ELR (cell line): ENCODE results near the gene MBD4.
"Not testable (repeated sequence)": the region's sequence is repeated elsewhere in the genome, so short reads cannot be mapped to it uniquely, and the experiment has no call there.

Source experiments
- DNase-seq: peaks from one replicate; pipeline ENCODE4 v3.0.0-alpha.2; 2015; ENCODE audit warnings: low read depth

MBD4 gene

DNA sequence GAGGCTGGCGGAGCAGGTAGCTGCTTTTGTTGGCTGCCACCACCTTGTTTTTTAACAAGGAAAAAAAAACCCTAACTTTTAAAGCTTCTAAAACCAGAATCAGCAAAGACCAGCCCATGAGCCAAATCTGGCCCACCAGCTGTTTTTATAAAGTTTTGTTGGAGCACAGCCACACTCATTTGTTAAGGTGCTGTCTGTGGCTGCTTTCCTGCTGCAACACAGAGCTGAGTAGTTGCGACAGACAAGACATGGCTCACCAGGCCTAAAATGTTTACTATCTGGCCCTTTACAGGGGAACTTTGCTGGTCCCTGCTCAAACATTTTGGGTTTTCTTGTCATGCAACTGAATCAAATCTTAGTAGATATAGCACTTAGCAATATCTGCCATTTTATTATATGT lies 30.2 kb downstream of the MBD4 start:
- no peak for DNase-seq

DNA sequence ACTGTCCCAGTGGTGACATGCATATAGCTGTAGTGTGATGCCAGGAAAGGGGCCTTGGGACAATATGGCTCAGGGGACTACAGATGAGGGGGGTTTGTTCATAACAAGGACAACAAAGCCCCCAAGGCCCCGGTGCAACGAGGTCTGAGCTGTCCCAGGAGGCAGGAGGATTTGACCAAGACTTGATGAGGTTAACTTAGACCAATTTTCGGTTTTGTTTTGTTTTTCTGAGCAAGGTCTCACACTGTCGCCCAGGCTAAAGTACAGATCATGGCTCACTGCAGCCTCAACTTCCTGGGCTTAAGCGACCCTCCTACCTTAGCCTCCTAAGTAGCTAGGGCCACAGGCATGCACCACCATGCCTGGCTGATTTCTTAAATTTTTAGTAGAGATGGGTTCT lies 35.1 kb downstream of the MBD4 start:
- DNase-seq: no peak

DNA sequence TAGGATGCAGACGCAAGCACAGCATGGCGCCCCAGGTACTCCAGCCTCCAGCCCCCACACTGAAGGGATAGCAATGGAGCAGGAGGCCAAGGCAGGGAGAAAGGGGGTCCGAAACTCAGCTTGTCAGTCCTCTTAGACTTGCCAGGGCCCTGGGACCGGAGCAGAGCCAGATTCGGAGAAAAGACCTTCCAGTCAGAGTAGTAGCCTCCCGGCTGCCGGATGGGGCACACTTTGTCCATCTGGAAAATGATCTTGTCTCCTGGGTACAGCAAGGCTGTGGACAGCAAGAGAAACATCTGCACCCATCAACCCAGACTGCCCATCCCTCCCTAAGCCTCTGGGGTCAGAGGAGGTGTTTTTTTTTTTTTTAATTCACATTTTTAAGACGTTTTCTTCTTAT lies 35.6 kb downstream of the MBD4 start:
- no peak for DNase-seq

DNA sequence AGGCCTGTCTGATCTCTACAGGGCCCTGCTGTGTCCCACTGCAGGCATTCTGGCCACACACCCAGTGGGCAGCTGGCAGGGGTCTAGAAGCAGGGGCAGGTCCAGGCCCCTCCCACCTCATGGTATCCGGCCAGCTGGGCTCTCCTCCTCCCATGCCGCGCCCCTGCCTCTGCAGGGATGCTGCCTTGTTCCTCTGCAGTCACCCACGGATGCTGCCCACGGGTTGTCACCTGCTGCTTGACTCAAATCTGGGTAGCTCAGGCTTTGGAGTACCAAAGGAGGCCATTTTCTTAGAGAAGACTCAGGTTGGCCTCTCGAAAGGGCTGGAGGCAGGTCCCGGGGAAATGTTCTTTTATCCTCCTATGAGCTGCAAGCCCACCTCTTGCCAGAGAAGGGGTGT lies 36.3 kb downstream of the MBD4 start:
- DNase-seq: no peak

DNA sequence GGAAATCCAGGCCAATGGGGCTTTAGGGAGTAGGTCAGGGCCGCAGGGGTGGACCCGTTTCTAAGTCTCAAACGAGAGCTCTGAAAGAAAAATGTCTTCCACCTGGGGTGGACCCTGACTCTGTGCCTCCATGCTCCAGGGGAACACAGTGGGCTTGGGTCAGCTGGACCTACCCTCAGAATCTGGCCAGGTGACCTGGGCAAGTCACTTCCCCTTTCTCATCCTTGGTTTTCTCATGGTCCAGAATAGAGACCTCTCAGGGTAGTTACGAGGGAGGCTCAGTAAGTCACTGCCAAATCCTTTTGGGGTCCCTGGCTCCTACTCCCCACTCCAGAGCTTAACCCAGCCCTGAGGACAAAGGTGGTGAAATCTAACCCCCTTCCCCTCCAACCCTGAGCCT lies 37.1 kb downstream of the MBD4 start:
- DNase-seq: no peak

DNA sequence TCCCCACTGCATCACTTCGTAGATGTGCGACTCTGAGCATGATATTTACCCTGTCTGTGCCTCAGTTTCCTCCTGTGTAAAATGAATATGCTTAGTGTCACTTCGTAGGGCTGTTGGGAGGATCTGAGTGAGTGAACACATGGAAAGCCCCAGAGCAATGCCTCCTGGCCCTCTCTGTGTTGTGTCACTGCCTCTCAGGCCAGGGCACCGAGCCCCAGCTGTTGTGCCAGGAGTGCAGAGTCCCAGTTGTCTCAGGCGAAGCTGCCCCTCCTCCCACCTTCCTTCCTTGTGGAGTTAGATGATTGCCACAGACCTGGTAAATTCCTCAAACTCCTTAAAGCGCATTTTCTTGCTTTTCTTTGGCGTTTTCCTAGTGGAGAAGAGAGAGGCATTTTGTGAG lies 37.5 kb downstream of the MBD4 start:
- no peak for DNase-seq

DNA sequence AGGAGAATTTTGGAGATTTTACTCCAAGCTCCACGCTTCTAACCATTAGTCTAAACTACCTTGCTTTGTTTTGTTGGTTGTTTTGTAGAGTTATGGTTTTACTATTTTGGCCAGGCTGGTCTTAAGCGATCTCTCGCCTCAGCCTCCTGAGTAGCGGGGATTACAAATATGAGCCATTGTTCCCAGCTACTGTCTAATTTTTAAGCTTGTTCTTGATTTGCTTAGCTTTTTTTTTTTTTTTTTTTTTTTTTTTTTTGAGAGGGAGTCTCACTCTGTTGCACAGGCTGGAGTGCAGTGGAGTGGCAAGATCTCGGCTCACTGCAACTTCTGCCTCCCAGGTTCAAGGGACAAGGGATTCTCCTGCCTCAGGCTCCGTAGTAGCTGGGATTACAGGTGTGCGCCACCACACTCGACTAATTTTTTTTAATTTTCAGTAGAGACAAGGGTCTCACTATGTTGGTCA lies 39.8 kb downstream of the MBD4 start:
- DNase-seq: peak; percentile 48

DNA sequence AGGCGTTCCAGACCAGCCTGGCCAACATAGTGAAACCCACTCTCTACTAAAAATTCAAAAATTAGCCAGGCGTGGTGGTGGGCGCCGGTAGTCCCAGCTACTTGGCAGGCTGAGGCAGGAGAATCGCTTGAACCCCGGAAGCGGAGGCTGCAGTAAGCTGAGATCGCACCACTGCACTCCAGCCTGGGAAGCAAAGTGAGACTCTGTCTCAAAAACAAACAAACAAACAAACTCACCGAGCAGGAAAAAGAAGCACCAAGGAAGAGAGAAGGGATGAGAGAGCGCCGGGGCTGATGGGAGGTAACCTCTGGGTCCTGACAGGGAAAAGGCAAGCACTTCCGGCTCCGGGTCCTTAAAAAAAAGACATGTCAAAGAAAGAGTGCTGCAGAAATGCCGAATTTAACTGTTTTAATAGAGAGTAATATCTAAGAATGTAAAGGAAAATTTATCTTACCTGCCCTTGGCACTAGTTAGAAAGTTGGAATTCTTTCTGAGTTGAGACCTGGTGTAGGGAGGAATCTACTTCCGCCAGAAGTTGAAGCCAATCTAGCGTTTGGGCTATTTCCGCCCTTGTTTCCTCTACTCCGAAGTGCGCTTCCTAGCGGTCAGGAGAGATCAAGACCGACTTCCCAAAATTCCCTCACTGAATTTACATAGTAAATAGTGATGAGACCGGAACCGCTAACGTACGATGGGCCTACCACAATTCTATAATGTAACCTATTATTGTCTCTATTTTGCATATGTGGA lies 40.4 kb downstream of the MBD4 start:
- peak; percentile 97 for DNase-seq

DNA sequence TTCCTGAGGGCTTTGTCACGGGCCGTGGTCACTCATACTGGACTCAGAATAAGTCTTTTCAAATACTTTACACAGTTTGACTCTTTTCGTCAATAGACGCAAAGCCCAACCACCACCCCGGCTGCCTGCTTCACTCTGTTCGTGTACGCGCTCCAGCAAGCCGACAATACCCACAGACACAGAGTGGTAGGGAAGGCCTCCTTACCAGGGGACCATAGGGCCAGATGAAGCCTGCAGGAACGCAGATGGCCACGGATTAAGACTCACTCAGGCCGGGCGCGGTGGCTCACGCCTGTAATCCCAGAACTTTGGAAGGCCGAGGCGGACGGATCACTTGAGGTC lies 41.0 kb downstream of the MBD4 start:
- DNase-seq: peak; percentile 58

DNA sequence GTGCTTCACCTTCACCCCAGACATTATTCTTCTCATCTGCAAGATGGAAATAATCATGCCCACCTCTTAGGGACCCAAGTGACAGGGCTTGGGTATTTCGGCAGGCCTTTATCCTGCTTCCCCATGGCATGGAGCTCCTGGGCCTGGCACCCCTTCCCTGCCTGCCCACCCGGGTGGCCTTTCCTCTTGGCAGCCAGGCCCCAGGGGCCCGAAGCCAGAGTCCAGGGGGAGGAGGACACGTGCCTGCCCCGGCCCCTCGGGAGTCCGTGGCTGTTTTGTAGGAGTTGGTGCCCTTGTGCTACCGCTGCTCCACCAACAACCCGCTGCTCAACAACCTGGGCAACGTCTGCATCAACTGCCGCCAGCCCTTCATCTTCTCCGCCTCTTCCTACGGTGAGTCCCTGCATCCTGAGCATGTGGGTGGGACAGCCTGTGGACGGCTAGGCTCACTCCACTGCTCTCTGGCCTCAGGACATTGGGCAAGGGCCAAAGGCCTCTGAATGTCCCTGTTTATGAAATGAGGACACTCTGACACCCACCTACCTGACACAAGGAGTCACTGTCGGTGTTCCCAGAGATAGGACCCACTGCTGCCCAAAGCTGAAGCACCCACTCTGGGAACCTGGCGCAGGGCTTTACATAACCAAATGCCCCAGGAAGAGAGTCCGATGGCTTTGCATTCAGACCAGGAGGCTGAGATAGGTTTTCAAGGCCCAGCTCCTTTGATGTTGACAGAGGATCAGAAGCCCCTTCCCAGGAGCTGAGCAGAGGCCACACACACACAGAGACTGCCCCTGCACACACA lies 45.8 kb downstream of the MBD4 start:
- not testable (repeated sequence) for DNase-seq

DNA sequence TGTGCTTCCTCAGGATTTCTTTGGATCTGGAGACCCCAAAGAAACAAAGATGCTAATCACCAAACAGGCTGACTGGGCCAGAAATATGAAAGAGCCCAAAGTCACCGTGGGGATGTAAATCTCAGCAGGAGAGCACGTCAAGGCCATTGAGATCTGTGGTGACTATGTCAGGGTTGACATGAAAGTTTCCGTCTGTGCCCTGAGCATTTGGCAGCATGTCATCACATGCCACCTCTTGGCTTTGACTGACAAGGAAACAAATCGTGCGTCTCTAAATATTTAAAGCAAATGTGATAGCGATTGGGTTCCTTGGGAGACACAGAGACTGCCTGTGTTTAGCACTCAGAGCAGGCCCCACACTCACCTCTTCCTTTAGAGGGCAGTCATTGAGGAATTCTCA lies 46.5 kb downstream of the MBD4 start:
- DNase-seq: no peak

DNA sequence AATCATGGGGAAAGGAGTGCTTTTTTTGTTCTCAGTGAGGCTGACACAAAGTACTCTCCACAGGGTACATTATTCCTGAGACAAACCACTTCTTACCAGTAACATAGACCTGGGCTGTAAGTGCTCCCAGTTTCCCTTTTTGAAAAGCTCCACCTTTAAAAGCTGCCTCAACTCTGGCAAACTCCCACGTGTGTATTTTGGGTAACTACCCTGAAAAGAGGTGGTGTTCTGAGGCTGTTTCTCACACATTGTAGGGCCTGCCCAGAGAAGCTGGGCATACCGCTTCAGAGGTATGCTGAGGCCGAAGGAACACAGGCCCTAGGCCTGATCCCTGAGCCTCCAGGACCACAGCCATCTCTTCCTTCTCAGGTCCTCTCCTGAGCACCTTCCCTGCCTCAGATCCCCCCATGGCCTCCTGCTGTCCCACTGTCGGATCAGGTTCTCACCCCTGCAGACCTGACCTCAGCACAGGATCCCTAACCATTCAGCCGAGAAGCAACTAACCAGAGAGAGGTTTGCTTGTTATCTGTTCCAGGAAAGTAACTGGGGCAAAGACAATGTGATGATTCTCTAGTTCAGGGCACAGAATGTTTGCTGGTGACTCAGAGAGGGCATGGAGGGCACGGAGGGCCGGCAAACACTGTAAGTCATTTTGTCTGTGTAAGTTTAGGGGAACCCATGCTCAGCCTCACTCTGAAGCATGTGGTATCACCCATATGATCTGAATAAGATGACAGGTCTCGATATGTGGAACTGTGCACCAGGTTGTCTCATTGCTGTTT lies 47.5 kb downstream of the MBD4 start:
- not testable (repeated sequence) for DNase-seq

DNA sequence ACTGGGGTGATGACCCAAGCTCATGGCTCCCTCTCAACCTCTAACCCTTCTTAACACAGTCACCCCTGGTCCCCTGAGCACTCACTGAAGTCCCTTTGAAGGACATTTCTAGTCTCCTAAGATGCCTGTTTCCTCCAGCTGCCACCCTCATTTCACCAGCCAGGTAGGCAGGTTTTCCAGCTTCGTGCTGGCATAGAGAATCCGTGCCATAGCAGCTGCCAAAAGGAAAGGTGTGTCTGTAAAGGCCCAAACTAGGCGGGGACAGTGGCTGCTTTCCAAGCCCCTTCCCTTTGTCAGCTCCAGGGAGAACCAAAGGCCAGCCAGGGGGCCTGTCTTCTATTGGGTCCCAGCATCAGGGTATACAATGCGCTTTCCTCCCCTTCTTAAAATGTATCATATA lies 48.2 kb downstream of the MBD4 start:
- DNase-seq: not testable (repeated sequence)

DNA sequence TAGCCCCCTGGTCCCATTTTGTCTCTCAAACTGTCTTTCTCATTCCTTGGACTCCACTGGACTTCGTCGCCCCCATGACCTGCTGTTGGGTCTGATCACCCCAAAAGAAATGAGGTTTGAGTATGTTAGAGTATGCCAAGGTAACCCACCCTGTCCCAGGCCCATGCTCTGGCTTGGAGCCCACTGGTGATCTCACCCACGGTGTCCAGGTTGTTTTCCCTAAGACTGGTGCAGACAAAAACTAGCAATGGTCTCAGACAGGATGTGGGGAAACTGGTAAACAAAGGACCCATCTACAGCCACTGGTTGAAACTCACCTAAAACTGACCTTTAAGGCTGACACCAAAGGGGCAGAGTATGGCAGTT lies 50.2 kb downstream of the MBD4 start:
- no peak for DNase-seq

DNA sequence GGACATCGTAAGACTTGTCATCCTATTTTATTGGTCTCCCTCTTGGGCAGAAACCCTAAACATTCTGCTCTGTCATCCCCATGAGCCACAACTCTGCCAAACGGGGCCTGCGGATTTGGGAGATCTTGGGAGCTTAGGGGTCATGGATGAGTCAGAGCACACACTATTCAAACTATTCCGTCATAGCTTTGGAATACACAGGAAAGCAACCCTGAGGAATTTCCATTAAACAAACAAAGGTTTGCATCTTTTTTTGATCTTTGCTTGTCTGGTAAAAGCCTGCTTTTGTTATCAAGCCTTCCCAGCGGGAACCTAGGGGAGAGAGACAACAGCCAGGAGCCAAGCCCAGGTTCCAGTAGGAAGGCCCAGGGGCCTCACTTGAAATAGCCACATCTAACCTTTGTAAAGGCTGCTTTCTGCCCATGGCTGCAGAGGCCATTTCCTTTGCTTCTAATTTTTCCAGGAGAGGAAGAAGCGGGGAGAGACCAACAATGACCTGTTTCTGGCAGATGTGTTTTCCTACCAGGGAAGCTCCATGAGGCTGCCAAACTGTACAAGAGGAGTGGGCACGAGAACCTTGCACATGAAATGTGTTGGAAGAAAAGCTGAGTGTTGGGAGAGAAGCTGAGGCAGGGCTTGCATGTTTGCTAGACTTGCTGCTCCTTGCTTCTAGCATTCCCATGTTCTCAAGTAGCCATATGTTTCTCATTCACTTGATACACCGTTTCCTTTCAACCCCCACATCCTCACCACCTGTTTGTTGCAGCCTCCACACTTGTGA lies 50.8 kb downstream of the MBD4 start:
- DNase-seq: peak; percentile 84

DNA sequence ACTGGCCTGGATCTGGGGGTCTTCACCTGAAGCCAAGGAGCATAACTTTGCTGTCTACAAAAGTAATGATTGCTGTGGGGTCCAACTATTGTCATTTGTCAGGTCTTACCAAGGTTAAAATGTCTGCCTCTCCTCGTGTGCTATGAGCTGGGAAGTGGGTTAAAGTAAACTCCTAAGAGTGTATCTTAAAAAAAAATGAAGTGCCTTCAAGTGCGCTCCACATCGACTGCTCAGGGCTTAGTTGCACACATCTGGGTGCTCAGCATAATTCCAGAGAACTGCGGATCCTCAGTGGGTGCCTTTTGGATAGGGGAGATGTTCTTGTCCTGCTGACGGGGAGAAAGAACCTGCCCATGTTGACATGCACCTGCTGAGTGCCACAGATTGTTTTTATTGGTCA lies 52.3 kb downstream of the MBD4 start:
- DNase-seq: no peak

DNA sequence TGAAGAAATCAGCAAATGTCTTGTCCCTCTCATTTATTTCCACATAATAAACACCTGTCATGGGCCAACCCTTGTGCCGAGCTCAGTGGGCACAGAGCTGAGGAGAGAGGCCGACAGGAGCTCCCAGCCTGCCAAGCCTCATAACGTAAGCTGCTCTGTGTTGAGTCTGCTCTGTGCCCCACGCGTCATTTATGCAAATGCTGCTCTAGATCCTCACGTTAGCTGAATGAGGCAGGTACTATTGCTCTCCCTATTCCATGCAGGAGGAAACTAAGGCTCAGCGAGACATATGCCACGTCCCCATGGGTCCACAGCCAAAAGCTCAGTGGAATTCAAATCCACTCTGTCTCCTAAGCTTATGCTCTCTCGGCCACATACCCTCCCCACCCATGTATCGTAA lies 52.8 kb downstream of the MBD4 start:
- no peak for DNase-seq

DNA sequence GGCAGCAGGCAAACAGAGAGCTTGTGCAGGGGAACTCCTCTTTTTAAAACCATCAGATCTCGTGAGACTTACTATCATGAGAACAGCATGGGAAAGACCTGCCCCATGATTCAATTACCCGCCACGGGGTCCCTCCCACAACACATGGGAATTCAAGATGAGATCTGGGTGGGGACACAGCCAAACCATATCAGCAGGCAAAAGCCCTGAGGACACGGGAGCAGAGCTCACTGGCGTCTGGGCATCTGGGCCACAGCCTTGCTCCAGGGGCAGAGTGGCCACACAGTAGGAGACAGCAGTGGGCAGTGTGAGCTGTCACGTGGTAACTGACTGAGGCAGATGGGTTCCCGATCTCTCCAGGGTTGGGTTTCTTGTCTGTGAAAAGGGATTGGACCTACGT lies 54.2 kb downstream of the MBD4 start:
- peak; percentile 23 for DNase-seq

DNA sequence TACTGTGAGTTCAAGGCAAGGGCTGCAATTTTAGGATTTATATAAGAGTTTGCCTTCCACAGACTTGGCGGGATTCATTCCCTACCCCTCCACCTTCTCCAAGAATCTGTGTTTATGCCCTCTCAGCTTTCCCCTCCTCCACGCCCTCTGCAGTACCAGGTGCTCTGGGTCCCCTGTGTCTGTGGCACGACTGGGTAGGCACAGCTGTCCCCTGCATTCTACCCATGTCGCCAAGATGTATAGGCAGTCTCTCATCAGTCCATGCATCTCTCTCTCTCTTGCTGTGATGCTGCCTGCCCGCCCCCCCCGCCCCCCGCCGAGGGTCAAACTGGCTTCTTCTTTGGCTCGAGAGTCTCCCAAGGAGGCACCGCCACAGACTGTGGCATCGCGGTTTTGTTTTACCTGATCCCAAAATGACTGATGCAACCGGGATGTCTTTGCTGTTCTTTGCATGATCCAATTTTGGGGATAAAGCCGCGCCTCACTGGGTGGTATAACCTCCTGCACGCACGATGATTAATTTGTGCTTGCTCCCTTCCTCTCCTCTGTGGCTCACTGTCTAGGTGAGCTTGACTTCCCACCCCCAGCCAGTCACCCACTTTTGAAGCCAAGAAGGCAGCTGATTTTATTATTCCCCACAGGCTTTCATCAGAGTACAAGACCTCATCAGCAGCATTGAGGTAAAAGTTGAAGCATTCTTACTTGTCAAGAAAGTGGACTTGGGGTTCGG lies 55.0 kb downstream of the MBD4 start:
- DNase-seq: no peak

DNA sequence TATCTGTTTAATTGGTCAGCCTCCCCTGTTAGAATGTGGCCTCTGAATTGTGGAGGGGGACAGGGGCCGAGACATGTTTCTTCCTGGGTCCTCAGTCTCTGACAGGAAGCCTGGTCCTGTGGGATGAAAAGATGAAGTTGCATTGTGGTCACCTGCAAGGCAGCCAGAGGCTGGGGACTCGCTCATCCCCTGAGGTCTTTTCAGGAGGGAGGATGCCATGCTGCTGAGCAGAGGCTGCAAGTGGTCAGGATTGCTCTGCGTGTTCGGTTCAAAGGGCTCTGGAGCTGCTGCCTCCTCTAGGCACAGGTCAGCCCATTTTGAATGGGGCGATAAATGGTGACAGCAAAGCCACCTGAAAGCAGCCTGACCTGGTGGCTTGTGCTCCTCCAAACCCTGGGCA lies 55.6 kb downstream of the MBD4 start:
- DNase-seq: not testable (repeated sequence)

DNA sequence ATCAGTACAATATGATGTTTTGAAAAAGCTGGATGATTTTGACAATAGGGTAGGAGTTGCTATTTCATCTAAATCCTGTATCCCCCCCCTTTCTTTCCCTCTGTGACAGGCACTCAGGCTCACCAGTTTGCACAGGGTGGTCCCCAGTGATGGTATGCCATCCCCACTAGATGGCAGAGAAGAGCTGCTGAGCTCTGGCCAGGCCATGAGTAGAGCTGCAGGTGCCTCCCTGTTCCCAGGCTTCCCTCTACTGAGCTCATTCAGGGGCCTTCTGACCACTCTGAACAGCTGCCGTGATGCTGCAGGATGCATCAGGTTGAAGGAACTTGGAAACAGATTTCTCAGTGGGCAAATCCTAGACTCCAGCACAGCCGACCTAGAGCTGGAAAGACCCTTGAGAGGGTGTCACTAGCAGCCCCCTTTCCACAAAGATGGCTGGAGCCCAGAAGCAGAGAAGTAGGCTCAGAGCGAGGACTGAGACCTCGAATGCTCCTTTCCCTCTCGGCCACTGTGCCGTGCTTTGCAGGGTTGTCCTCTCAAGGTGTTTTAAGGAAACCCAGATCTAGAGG lies 56.4 kb downstream of the MBD4 start:
- DNase-seq: peak; percentile 84
